ENCODE data around the gene TSPAN6. TPM values are rescaled to one million over a fixed set of nuclear protein-coding genes. Genes with fewer than 3 reads are reported as not detected.

The TSPAN6 gene
- total and polyA plus RNA-seq, 4 donors = 42.6 to 97.6 (median 54.6) TPM

DNA sequence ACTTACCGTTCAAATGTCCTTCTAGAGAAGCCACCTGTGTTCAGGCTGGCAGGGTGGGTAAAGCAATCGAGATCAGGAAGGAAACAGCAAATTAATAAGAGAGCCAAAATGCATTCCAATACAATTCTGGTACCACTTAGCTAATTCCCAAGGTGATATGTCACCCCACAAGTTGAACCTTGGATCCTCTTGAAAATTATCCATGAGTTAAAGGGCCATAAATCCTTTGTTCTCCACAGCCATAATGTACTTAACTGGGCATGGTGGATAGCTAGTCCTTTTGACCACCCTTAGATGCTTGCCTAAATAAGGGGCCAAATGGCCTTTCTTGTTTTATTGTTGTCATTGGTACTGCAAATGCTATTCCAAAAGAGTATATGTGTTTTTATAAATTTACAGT is 49.9 kb downstream of the TSPAN6 start:
- Histone ChIP-seq H3K4me3 (ENCODE audit: low read depth in 1 of 3, low read length in 3 of 3) (no peak overlapping the region), H3K4me1 (ENCODE audit: control insufficient read depth in 4 of 4, insufficient read depth in 4 of 4, low read length in 3 of 4) (no peaks in the 10 kb centered on the region), H3K36me3 (ENCODE audit: control insufficient read depth in 4 of 4, insufficient read depth in 3 of 4, low read depth in 1 of 4, low read length in 3 of 4) (no peaks in the 10 kb centered on the region), H3K27ac (ENCODE audit: low read depth in 1 of 2, low read length in 2 of 2) (no peak overlapping the region), H3K9ac (ENCODE audit: low read depth in 1 of 2, low read length in 2 of 2) (no peak overlapping the region), H3K27me3 (ENCODE audit: control insufficient read depth in 4 of 4, insufficient read depth in 4 of 4, low read length in 3 of 4) (peaks cover 0 to 2% (median 0%) of the 10 kb centered on the region in 4 donors), H3K9me3 (ENCODE audit: control insufficient read depth in 4 of 4, low read length in 3 of 4) (no peaks in the 10 kb centered on the region)
- TF ChIP-seq FOXA1 (IDR thresholded peaks at IDR 0.05) = no peak
- TF ChIP-seq, protein P1, sequence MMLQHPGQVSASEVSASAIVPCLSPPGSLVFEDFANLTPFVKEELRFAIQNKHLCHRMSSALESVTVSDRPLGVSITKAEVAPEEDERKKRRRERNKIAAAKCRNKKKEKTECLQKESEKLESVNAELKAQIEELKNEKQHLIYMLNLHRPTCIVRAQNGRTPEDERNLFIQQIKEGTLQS (IDR thresholded peaks at IDR 0.05) = no peak
- TF ChIP-seq JUND (IDR thresholded peaks at IDR 0.05) = no peak
- no peak for TF ChIP-seq YY1 (IDR thresholded peaks at IDR 0.05)
- no peak for TF ChIP-seq NR2F2 (IDR thresholded peaks at IDR 0.05)
- TF ChIP-seq, protein P2, sequence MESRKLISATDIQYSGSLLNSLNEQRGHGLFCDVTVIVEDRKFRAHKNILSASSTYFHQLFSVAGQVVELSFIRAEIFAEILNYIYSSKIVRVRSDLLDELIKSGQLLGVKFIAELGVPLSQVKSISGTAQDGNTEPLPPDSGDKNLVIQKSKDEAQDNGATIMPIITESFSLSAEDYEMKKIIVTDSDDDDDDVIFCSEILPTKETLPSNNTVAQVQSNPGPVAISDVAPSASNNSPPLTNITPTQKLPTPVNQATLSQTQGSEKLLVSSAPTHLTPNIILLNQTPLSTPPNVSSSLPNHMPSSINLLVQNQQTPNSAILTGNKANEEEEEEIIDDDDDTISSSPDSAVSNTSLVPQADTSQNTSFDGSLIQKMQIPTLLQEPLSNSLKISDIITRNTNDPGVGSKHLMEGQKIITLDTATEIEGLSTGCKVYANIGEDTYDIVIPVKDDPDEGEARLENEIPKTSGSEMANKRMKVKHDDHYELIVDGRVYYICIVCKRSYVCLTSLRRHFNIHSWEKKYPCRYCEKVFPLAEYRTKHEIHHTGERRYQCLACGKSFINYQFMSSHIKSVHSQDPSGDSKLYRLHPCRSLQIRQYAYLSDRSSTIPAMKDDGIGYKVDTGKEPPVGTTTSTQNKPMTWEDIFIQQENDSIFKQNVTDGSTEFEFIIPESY (IDR thresholded peaks at IDR 0.05) = no peak
- no peak for TF ChIP-seq SP1 (IDR thresholded peaks at IDR 0.05)
- TF ChIP-seq TAF1 (conservative IDR thresholded peaks at IDR 0.05) = no peak
- TF ChIP-seq, protein P3, sequence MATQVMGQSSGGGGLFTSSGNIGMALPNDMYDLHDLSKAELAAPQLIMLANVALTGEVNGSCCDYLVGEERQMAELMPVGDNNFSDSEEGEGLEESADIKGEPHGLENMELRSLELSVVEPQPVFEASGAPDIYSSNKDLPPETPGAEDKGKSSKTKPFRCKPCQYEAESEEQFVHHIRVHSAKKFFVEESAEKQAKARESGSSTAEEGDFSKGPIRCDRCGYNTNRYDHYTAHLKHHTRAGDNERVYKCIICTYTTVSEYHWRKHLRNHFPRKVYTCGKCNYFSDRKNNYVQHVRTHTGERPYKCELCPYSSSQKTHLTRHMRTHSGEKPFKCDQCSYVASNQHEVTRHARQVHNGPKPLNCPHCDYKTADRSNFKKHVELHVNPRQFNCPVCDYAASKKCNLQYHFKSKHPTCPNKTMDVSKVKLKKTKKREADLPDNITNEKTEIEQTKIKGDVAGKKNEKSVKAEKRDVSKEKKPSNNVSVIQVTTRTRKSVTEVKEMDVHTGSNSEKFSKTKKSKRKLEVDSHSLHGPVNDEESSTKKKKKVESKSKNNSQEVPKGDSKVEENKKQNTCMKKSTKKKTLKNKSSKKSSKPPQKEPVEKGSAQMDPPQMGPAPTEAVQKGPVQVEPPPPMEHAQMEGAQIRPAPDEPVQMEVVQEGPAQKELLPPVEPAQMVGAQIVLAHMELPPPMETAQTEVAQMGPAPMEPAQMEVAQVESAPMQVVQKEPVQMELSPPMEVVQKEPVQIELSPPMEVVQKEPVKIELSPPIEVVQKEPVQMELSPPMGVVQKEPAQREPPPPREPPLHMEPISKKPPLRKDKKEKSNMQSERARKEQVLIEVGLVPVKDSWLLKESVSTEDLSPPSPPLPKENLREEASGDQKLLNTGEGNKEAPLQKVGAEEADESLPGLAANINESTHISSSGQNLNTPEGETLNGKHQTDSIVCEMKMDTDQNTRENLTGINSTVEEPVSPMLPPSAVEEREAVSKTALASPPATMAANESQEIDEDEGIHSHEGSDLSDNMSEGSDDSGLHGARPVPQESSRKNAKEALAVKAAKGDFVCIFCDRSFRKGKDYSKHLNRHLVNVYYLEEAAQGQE (IDR thresholded peaks at IDR 0.05) = no peak
- TF ChIP-seq, protein P4, sequence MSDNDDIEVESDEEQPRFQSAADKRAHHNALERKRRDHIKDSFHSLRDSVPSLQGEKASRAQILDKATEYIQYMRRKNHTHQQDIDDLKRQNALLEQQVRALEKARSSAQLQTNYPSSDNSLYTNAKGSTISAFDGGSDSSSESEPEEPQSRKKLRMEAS (IDR thresholded peaks at IDR 0.05) = no peak
- no peak for TF ChIP-seq GABPA (IDR thresholded peaks at IDR 0.05 in 1 of 2, conservative IDR thresholded peaks at IDR 0.05 in 1 of 2)
- no peak for TF ChIP-seq HNF4A (conservative IDR thresholded peaks at IDR 0.05)
- no peak for TF ChIP-seq HNF4G (IDR thresholded peaks at IDR 0.05)
- TF ChIP-seq, protein P5, sequence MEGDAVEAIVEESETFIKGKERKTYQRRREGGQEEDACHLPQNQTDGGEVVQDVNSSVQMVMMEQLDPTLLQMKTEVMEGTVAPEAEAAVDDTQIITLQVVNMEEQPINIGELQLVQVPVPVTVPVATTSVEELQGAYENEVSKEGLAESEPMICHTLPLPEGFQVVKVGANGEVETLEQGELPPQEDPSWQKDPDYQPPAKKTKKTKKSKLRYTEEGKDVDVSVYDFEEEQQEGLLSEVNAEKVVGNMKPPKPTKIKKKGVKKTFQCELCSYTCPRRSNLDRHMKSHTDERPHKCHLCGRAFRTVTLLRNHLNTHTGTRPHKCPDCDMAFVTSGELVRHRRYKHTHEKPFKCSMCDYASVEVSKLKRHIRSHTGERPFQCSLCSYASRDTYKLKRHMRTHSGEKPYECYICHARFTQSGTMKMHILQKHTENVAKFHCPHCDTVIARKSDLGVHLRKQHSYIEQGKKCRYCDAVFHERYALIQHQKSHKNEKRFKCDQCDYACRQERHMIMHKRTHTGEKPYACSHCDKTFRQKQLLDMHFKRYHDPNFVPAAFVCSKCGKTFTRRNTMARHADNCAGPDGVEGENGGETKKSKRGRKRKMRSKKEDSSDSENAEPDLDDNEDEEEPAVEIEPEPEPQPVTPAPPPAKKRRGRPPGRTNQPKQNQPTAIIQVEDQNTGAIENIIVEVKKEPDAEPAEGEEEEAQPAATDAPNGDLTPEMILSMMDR (IDR thresholded peaks at IDR 0.05; ENCODE audit: low read depth, low read length, missing input control) = no peak
- no peak for TF ChIP-seq RXRA (IDR thresholded peaks at IDR 0.05)
- TF ChIP-seq FOXA2 (IDR thresholded peaks at IDR 0.05) = no peak
- TF ChIP-seq RAD21 (IDR thresholded peaks at IDR 0.05) = no peak
- no peak for TF ChIP-seq EGR1 (IDR thresholded peaks at IDR 0.05; ENCODE audit: low read depth in 2 of 2)
- 70% methylated on average over 2 of the region's 2 CpGs for WGBS
- no peak for DNase-seq (ENCODE audit: low spot score)

Data from liver (tissue), 9 donors.